Measurements from ENCODE around the gene MTMR3.
"Not testable (repeated sequence)": the region's sequence is repeated elsewhere in the genome, so short reads cannot be mapped to it uniquely, and the experiment has no call there.

The MTMR3 gene

GRCh38 chr22:29972121-29972520 is 89.1 kb downstream of the MTMR3 start:
- no peak for DNase-seq

- no peak for DNase-seq
These were observed 90.3 kb downstream of the MTMR3 start for GRCh38 chr22:29973269-29973668.

- not testable (repeated sequence) for DNase-seq
These were observed 90.7 kb downstream of the MTMR3 start for GRCh38 chr22:29973680-29974079.

- DNase-seq, result no peak
These were observed 92.5 kb downstream of the MTMR3 start for GRCh38 chr22:29975494-29975893.

GRCh38 chr22:29977107-29977506 is 94.1 kb downstream of the MTMR3 start:
- no peak for DNase-seq

GRCh38 chr22:29979777-29980321 is 96.9 kb downstream of the MTMR3 start:
- no peak for DNase-seq

GRCh38 chr22:29983296-29983917 is 100.4 kb downstream of the MTMR3 start:
- DNase-seq, result no peak

GRCh38 chr22:29985912-29986311 is 102.9 kb downstream of the MTMR3 start:
- peak; percentile 83 for DNase-seq

- no peak for DNase-seq
These were observed 104.2 kb downstream of the MTMR3 start for GRCh38 chr22:29987137-29987536.

GRCh38 chr22:29988719-29989118 is 105.7 kb downstream of the MTMR3 start:
- DNase-seq, result no peak

GRCh38 chr22:29989446-29989845 is 106.5 kb downstream of the MTMR3 start:
- DNase-seq, result no peak

GRCh38 chr22:29992341-29993275 is 109.6 kb downstream of the MTMR3 start:
- no peak for DNase-seq

- DNase-seq, result no peak
These were observed 111.2 kb downstream of the MTMR3 start for GRCh38 chr22:29994027-29994715.

- DNase-seq, result peak; percentile 91
These were observed 112.0 kb downstream of the MTMR3 start for GRCh38 chr22:29994943-29995342.

- no peak for DNase-seq
These were observed 114.1 kb downstream of the MTMR3 start for GRCh38 chr22:29997107-29997506.

GRCh38 chr22:29997516-29997915 is 114.5 kb downstream of the MTMR3 start:
- DNase-seq, result no peak

GRCh38 chr22:29998627-29999384 is 115.8 kb downstream of the MTMR3 start:
- DNase-seq, result no peak

GRCh38 chr22:30000566-30000965 is 117.6 kb downstream of the MTMR3 start:
- DNase-seq, result no peak

GRCh38 chr22:30001459-30001858 is 118.5 kb downstream of the MTMR3 start:
- DNase-seq, result no peak

GRCh38 chr22:30002861-30003486 is 120.0 kb downstream of the MTMR3 start:
- no peak for DNase-seq

GRCh38 chr22:30004101-30004500 is 121.1 kb downstream of the MTMR3 start:
- no peak for DNase-seq

GRCh38 chr22:30004694-30005093 is 121.7 kb downstream of the MTMR3 start:
- peak; percentile 90 for DNase-seq
